Measurements from ENCODE around the gene RFXANK.
"Not testable (repeated sequence)": the region's sequence is repeated elsewhere in the genome, so short reads cannot be mapped to it uniquely, and the experiment has no call there.

RFXANK gene

GRCh38 chr19:19214892-19215291 is 22.8 kb downstream of the RFXANK start:
- in situ Hi-C loops (cut with HindIII; ENCODE audit: low sequenced_read_pairs) = no loop called here
- TF ChIP-seq CTCF (IDR thresholded peaks at IDR 0.05; ENCODE audit: low read depth, low read length) = no peak
- DNase-seq (ENCODE audit: low read depth, low spot score) = peak; percentile 29
- H3K4me3 ChIP-seq (ENCODE audit: low read depth, low read length) = no peak overlapping the region

DNA sequence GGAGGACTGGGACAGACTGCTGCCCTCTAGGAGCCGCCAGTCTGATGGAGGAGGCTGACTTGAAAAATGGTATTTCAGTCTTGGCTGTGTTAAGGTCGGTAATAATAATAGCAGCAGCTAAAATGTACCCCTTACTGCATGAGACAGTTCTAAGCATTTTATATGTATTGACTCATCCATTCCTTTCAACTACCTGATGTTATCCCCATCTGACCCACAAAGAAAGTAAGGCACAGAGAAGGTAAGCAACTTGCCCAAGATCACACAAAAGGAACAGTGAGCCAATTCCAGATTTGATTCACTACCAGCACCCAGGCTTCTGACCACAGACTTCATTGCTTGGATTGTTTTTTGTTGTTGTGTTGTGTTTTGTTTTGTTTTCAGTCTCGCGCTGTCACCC is 23.7 kb downstream of the RFXANK start:
- H3K4me3 ChIP-seq (ENCODE audit: low read depth, low read length) = no peak overlapping the region
- TF ChIP-seq CTCF (IDR thresholded peaks at IDR 0.05; ENCODE audit: low read depth, low read length) = no peak
- in situ Hi-C loops (cut with HindIII; ENCODE audit: low sequenced_read_pairs) = no loop called here
- no peak for DNase-seq (ENCODE audit: low read depth, low spot score)

- DNase-seq (ENCODE audit: low read depth, low spot score) = peak; percentile 14
- in situ Hi-C loops (cut with HindIII; ENCODE audit: low sequenced_read_pairs) = no loop called here
- H3K4me3 ChIP-seq (ENCODE audit: low read depth, low read length) = no peak overlapping the region
- peak; percentile 21 for TF ChIP-seq CTCF (IDR thresholded peaks at IDR 0.05; ENCODE audit: low read depth, low read length)
Observed at GRCh38 chr19:19217099-19217498, 25.0 kb downstream of the RFXANK start.

DNA sequence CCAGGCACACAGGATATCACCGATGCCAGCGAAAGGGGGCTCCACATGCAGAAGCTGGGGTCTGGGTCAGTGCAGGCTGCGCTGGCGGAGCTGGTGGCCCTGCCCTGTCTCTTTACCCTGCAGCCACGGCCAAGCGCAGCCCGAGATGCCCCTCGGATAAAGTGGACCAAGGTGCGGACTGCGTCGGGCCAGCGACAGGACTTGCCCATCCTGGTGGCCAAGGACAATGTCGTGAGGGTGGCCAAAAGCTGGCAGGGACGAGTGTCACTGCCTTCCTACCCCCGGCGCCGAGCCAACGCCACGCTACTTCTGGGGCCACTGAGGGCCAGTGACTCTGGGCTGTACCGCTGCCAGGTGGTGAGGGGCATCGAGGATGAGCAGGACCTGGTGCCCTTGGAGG is 26.9 kb downstream of the RFXANK start:
- no peak for DNase-seq (ENCODE audit: low read depth, low spot score)
- in situ Hi-C loops (cut with HindIII; ENCODE audit: low sequenced_read_pairs) = no loop called here
- H3K4me3 ChIP-seq (ENCODE audit: low read depth, low read length) = no peak overlapping the region
- no peak for TF ChIP-seq CTCF (IDR thresholded peaks at IDR 0.05; ENCODE audit: low read depth, low read length)

DNA sequence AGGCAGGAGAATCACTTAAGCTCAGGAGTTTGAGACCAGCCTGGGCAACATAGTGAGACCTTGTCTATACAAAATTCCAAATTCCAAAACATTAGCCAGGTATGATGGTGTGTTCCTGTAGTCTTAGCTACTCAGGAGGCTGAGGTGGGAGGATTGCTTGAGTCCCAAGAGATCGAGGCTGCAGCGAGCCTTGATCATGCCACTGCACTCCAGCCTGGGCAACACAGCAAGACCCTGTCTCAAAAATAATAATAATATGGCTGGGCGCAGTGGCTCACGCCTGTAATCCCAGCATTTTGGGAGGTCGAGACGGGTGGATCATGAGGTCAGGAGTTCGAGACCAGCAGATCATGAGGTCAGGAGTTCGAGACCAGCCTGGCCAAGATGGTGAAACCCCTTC is 28.9 kb downstream of the RFXANK start:
- H3K4me3 ChIP-seq (ENCODE audit: low read depth, low read length); DNase-seq (ENCODE audit: low read depth, low spot score); in situ Hi-C loops (cut with HindIII; ENCODE audit: low sequenced_read_pairs): not testable (repeated sequence)

DNA sequence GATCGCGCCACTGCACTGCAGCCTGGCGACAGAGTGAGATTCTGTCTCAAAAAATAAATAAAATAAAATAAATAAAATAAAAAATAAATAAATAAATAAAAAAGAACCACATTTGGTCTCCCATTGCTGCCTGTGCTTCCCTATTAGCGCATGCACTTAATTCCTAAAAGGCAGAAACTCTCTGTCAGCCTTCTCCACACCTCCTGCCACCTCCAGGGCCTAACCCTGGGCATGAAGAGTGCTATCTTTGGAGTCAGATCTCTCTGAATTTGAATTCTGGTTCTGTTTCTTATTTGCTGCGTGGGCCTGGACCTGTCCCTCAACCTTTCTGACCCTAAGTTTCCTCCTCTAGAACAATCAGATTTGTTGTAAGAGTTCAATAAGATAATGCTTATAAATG is 31.0 kb downstream of the RFXANK start:
- in situ Hi-C loops (cut with HindIII; ENCODE audit: low sequenced_read_pairs) = no loop called here
- DNase-seq (ENCODE audit: low read depth, low spot score) = no peak
- no peak for TF ChIP-seq CTCF (IDR thresholded peaks at IDR 0.05; ENCODE audit: low read depth, low read length)
- H3K4me3 ChIP-seq (ENCODE audit: low read depth, low read length) = no peak overlapping the region

GRCh38 chr19:19223636-19224035 is 31.6 kb downstream of the RFXANK start:
- in situ Hi-C loops (cut with HindIII; ENCODE audit: low sequenced_read_pairs) = no loop called here
- H3K4me3 ChIP-seq (ENCODE audit: low read depth, low read length) = no peak overlapping the region
- no peak for TF ChIP-seq CTCF (IDR thresholded peaks at IDR 0.05; ENCODE audit: low read depth, low read length)
- DNase-seq (ENCODE audit: low read depth, low spot score) = no peak
